Natural killer cell (primary cell): Measurements from ENCODE around the gene MYO16. TPM values are rescaled to one million over a fixed set of nuclear protein-coding genes. Genes with fewer than 3 reads are reported as not detected.

Experiments
- ATAC-seq, 3 donors: fragments of 150-1000 bp in 2 of 3; fragments of 200-7000 bp in 1 of 3; cut with Tn5 transposase; 1 replicate in 1 of 3; 2 replicates in 2 of 3; pipeline ENCODE4 v1.10.0; 2021; ENCODE audit warnings: mild to moderate bottlenecking in 2 of 3, moderate library complexity in 2 of 3
- DNase-seq, 2 donors: peaks; one replicate each; pipeline versions ENCODE4 v3.0.0 to v3.0.0-alpha.2; 2013 to 2021; ENCODE audit warnings: mixed read lengths in 1 of 2
- H3K27ac ChIP-seq: one replicate; pipeline ENCODE4 v1.5.1; 2013; ENCODE audit warnings: mild to moderate bottlenecking, low read length
- H3K27me3 ChIP-seq: one replicate; pipeline ENCODE4 v1.6.1; 2013; ENCODE audit warnings: low read length; ENCODE audit not compliant: control insufficient read depth, insufficient read depth
- H3K36me3 ChIP-seq: one replicate; pipeline ENCODE4 v1.6.1; 2013; ENCODE audit warnings: low read length; ENCODE audit not compliant: control insufficient read depth, insufficient read depth
- H3K4me1 ChIP-seq: one replicate; pipeline ENCODE4 v1.6.1; 2013; ENCODE audit warnings: low read length; ENCODE audit not compliant: control insufficient read depth, insufficient read depth
- H3K4me3 ChIP-seq: one replicate; pipeline ENCODE4 v1.5.1; 2013; ENCODE audit warnings: low read length
- H3K9me3 ChIP-seq: one replicate; pipeline ENCODE4 v1.6.1; 2013; ENCODE audit warnings: low read length; ENCODE audit not compliant: control insufficient read depth, insufficient read depth
- H3K27ac Mint-ChIP-seq, 2 donors: one replicate each; pipeline ENCODE4 v1.8.0; 2022; ENCODE audit warnings: mild to moderate bottlenecking in 2 of 2, mixed read lengths in 2 of 2, moderate library complexity in 1 of 2
- H3K27me3 Mint-ChIP-seq, 2 donors: one replicate each; pipeline ENCODE4 v1.8.0; 2022; ENCODE audit warnings: low read depth in 2 of 2, mixed read lengths in 2 of 2
- H3K36me3 Mint-ChIP-seq: one replicate; pipeline ENCODE4 v1.8.0; 2022; ENCODE audit warnings: mixed read lengths
- H3K4me1 Mint-ChIP-seq, 2 donors: one replicate each; pipeline ENCODE4 v1.8.0; 2022; ENCODE audit warnings: mixed read lengths in 2 of 2
- H3K4me3 Mint-ChIP-seq: one replicate; pipeline ENCODE4 v1.8.0; 2022; ENCODE audit warnings: mild to moderate bottlenecking, moderate library complexity, mixed read lengths
- H3K9me3 Mint-ChIP-seq, 2 donors: one replicate each; pipeline ENCODE4 v1.8.0; 2022; ENCODE audit warnings: mixed read lengths in 2 of 2
- WGBS: methylation state at CpG from one replicate; pipeline ENCODE4 v1.1.7; 2013; ENCODE audit warnings: missing lambda C conversion rate; ENCODE audit not compliant: insufficient coverage; 5-methylcytosine and 5-hydroxymethylcytosine counted together
- intact Hi-C: fragments of 100-400 bp; cut with micrococcal nuclease; formaldehyde crosslinking; loops from one replicate; pipeline ENCODE4 v1.14.2; 2022
- total RNA-seq, 4 donors: library from RNA; stranded (reverse); fragments of 120-200 nt in 1 of 4; gene quantifications; one replicate each; pipeline versions ENCODE4 v1.2.3 to v1.2.4, GENCODE V29; 2013 to 2022
- TF ChIP-seq, protein P1 (sequence below): fragments of 200-600 bp; IDR thresholded peaks from one replicate; pipeline ENCODE4 v1.8.0; 2022; ENCODE audit warnings: antibody characterized with exemption

MYO16 gene
- total RNA-seq, 3 donors from 2014 or later (not counting 1 experiment from before 2014, with no cell fraction given), result 0.28 TPM; not detected in 2

DNA sequence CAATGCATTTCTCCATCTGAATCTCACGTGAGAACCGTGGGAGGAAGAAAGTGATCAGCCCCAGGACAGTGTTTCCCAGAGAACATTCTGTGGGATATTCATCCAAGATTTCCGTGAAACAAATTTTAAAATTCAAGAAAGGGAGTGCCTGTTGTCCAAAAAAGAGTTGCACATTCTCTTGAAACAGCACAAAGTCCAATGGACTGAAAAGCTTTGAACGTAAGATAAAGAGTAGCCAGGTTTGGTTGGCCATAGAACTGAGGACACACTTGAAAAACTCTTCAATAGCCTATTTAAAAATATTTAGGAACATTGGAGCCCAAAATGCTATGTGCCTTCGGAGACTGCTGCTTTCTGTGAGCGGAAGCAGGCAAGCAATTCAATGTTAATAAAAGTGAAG lies 353.9 kb downstream of the MYO16 start:
- H3K9me3 ChIP-seq, result no peaks in the 10 kb centered on the region
- Mint-ChIP-seq H3K4me3 (no peak overlapping the region), H3K27me3 (peaks cover 2 to 31% of the 10 kb centered on the region in 2 donors), H3K27ac (no peak overlapping the region), H3K4me1 (no peaks in the 10 kb centered on the region), H3K36me3 (no peaks in the 10 kb centered on the region), H3K9me3 (no peaks in the 10 kb centered on the region)
- H3K27ac ChIP-seq, result no peak overlapping the region
- DNase-seq (no peak), ATAC-seq (no peak)
- WGBS, result 87% methylated on average over 6 of the region's 6 CpGs
- intact Hi-C loops, result no loop called here
- H3K36me3 ChIP-seq, result no peaks in the 10 kb centered on the region
- H3K4me1 ChIP-seq, result no peaks in the 10 kb centered on the region
- no peak overlapping the region for H3K4me3 ChIP-seq
- peaks cover 2% of the 10 kb centered on the region for H3K27me3 ChIP-seq
- TF ChIP-seq, protein P1, sequence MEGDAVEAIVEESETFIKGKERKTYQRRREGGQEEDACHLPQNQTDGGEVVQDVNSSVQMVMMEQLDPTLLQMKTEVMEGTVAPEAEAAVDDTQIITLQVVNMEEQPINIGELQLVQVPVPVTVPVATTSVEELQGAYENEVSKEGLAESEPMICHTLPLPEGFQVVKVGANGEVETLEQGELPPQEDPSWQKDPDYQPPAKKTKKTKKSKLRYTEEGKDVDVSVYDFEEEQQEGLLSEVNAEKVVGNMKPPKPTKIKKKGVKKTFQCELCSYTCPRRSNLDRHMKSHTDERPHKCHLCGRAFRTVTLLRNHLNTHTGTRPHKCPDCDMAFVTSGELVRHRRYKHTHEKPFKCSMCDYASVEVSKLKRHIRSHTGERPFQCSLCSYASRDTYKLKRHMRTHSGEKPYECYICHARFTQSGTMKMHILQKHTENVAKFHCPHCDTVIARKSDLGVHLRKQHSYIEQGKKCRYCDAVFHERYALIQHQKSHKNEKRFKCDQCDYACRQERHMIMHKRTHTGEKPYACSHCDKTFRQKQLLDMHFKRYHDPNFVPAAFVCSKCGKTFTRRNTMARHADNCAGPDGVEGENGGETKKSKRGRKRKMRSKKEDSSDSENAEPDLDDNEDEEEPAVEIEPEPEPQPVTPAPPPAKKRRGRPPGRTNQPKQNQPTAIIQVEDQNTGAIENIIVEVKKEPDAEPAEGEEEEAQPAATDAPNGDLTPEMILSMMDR, result no peak

GRCh38 chr13:108984251-108984920 lies 355.0 kb downstream of the MYO16 start:
- Histone ChIP-seq H3K36me3 (no peaks in the 10 kb centered on the region), H3K27ac (no peak overlapping the region), H3K4me1 (no peaks in the 10 kb centered on the region), H3K27me3 (peaks cover under 1% of the 10 kb centered on the region), H3K9me3 (no peaks in the 10 kb centered on the region), H3K4me3 (no peak overlapping the region)
- Mint-ChIP-seq H3K9me3 (no peaks in the 10 kb centered on the region), H3K27ac (no peak overlapping the region), H3K36me3 (no peaks in the 10 kb centered on the region), H3K4me3 (no peak overlapping the region), H3K27me3 (peaks cover 0 to 27% of the 10 kb centered on the region in 2 donors), H3K4me1 (no peaks in the 10 kb centered on the region)
- no peak for ATAC-seq
- TF ChIP-seq, protein P1, result no peak
- no peak for DNase-seq
- intact Hi-C loops, result no loop called here
- WGBS, result 89% methylated on average over 7 of the region's 7 CpGs

GRCh38 chr13:108985166-108985565 lies 355.8 kb downstream of the MYO16 start:
- ATAC-seq (no peak), DNase-seq (no peak)
- H3K4me1 ChIP-seq, result no peaks in the 10 kb centered on the region
- Mint-ChIP-seq H3K4me3 (no peak overlapping the region), H3K27ac (no peak overlapping the region), H3K9me3 (no peaks in the 10 kb centered on the region), H3K36me3 (no peaks in the 10 kb centered on the region), H3K27me3 (peaks cover 0 to 21% of the 10 kb centered on the region in 2 donors), H3K4me1 (no peaks in the 10 kb centered on the region)
- intact Hi-C loops, result no loop called here
- H3K4me3 ChIP-seq, result no peak overlapping the region
- no peak overlapping the region for H3K27ac ChIP-seq
- WGBS, result 86% methylated on average over 10 of the region's 10 CpGs
- H3K36me3 ChIP-seq, result no peaks in the 10 kb centered on the region
- no peaks in the 10 kb centered on the region for H3K27me3 ChIP-seq
- TF ChIP-seq, protein P1, result no peak
- H3K9me3 ChIP-seq, result no peaks in the 10 kb centered on the region

- WGBS, result 85% methylated on average over 4 of the region's 4 CpGs
- Histone ChIP-seq H3K9me3 (no peaks in the 10 kb centered on the region), H3K36me3 (no peaks in the 10 kb centered on the region), H3K27me3 (no peaks in the 10 kb centered on the region), H3K4me1 (no peaks in the 10 kb centered on the region), H3K27ac (no peak overlapping the region), H3K4me3 (no peak overlapping the region)
- ATAC-seq (no peak), DNase-seq (no peak)
- H3K36me3 Mint-ChIP-seq, result no peaks in the 10 kb centered on the region
- H3K27me3 Mint-ChIP-seq, result peaks cover 0 to 16% of the 10 kb centered on the region in 2 donors
- intact Hi-C loops, result no loop called here
- no peak overlapping the region for H3K27ac Mint-ChIP-seq
- H3K4me3 Mint-ChIP-seq, result no peak overlapping the region
- no peaks in the 10 kb centered on the region for H3K9me3 Mint-ChIP-seq
- H3K4me1 Mint-ChIP-seq, result no peaks in the 10 kb centered on the region
- TF ChIP-seq, protein P1, result no peak
These were observed 358.1 kb downstream of the MYO16 start for GRCh38 chr13:108987517-108987916.
